Chondrocyte (in vitro differentiated cells): ENCODE results near the gene PIP4K2B. TPM values are rescaled to one million over a fixed set of nuclear protein-coding genes. Genes with fewer than 3 reads are reported as not detected.

Source experiments
- DNase-seq: peaks from one replicate; pipeline ENCODE4 v3.0.0; 2021; ENCODE audit warnings: mixed read lengths, low spot score
- H3K27ac Mint-ChIP-seq: one replicate; pipeline ENCODE4 v1.8.0; 2021; ENCODE audit warnings: mild to moderate bottlenecking, moderate library complexity, mixed read lengths; ENCODE audit not compliant: unreplicated experiment
- H3K27me3 Mint-ChIP-seq: 2 replicates; pipeline ENCODE4 v1.8.0; 2021; ENCODE audit warnings: low read depth, mixed read lengths
- H3K36me3 Mint-ChIP-seq: 2 replicates; pipeline ENCODE4 v1.8.0; 2021; ENCODE audit warnings: low read depth, mixed read lengths
- H3K4me1 Mint-ChIP-seq: 2 replicates; pipeline ENCODE4 v1.8.0; 2021; ENCODE audit warnings: low read depth, mild to moderate bottlenecking, mixed read lengths
- H3K4me3 Mint-ChIP-seq: one replicate; pipeline ENCODE4 v1.8.0; 2021; ENCODE audit warnings: mild to moderate bottlenecking, moderate library complexity, mixed read lengths; ENCODE audit not compliant: unreplicated experiment
- H3K9me3 Mint-ChIP-seq: 2 replicates; pipeline ENCODE4 v1.8.0; 2021; ENCODE audit warnings: low read depth, mixed read lengths
- CTCF ChIP-seq: fragments of 200-600 bp; sonication (generic); IDR thresholded peaks from 2 replicates; pipeline ENCODE4 v1.5.0; 2021; ENCODE audit warnings: antibody characterized with exemption, mild to moderate bottlenecking, moderate library complexity
- long read RNA-seq: library from polyadenylated mRNA; stranded (forward); transcript quantifications from one replicate; pipeline ENCODE4 v2.0.0, GENCODE V29; 2021
- total RNA-seq: library from RNA; stranded (reverse); gene quantifications from 3 replicates; pipeline ENCODE4 v1.2.1, GENCODE V29; 2021

The PIP4K2B gene
- 55.5 to 66.8 TPM (median 58.7 TPM) in 3 replicates for total RNA-seq
- long read RNA-seq, full-length matches to known transcripts: 4 of 19 reads
- long read RNA-seq, partial matches to known transcripts: 14 of 19 reads
- long read RNA-seq, other reads (novel, unspliced or antisense): 1 of 19 reads

GRCh38 chr17:38799501-38800236 is at the start of gene PIP4K2B:
TSS of gene PIP4K2B (minus strand) at chr17:38799556. CDS start at chr17:38799424, 132 bp downstream.
- DNase-seq: peak; percentile 99
- Mint-ChIP-seq H3K27ac (peak within 1 kb of the TSS; percentile 93), H3K4me3 (peak within 1 kb of the TSS; percentile 90), H3K9me3 (peaks cover 2% of the 10 kb centered on the region), H3K27me3 (no peaks in the 10 kb centered on the region), H3K4me1 (peaks cover 30% of the 10 kb centered on the region), H3K36me3 (peaks cover 20% of the 10 kb centered on the region)
- no peak for TF ChIP-seq CTCF

GRCh38 chr17:38848557-38848891 is 49.2 kb upstream of the PIP4K2B start:
- no peak for TF ChIP-seq CTCF
- DNase-seq: no peak
- peaks cover 34% of the 10 kb centered on the region for H3K4me1 Mint-ChIP-seq
- peaks cover 42% of the 10 kb centered on the region for H3K36me3 Mint-ChIP-seq
- no peaks in the 10 kb centered on the region for H3K27me3 Mint-ChIP-seq
- no peaks in the 10 kb centered on the region for H3K9me3 Mint-ChIP-seq
- H3K27ac Mint-ChIP-seq: no peak overlapping the region
- H3K4me3 Mint-ChIP-seq: no peak overlapping the region

GRCh38 chr17:38844261-38844757 is 45.0 kb upstream of the PIP4K2B start:
- H3K4me3 Mint-ChIP-seq: no peak overlapping the region
- no peak for TF ChIP-seq CTCF
- H3K9me3 Mint-ChIP-seq: no peaks in the 10 kb centered on the region
- H3K36me3 Mint-ChIP-seq: peaks cover 11% of the 10 kb centered on the region
- H3K27me3 Mint-ChIP-seq: no peaks in the 10 kb centered on the region
- H3K4me1 Mint-ChIP-seq: peaks cover 5% of the 10 kb centered on the region
- DNase-seq: no peak
- no peak overlapping the region for H3K27ac Mint-ChIP-seq

- Mint-ChIP-seq H3K36me3 (peaks cover 4% of the 10 kb centered on the region), H3K27me3 (no peaks in the 10 kb centered on the region)
Measured at GRCh38 chr17:38825762-38826247, 26.4 kb upstream of the PIP4K2B start.

More at GRCh38 chr17:38825762-38826247, 26.4 kb upstream of the PIP4K2B start:
- no peak for DNase-seq
- TF ChIP-seq CTCF: no peak
- H3K27ac Mint-ChIP-seq: peak overlapping the region; percentile 100
- H3K4me1 Mint-ChIP-seq: peaks cover 28% of the 10 kb centered on the region
- H3K4me3 Mint-ChIP-seq: peak overlapping the region; percentile 97
- H3K9me3 Mint-ChIP-seq: no peaks in the 10 kb centered on the region
